HFFc6 (cell line): ENCODE measurements around the gene USP2. TPM values are rescaled to one million over a fixed set of nuclear protein-coding genes. Genes with fewer than 3 reads are reported as not detected.

Source experiments
- DNase-seq: peaks from one replicate; pipeline ENCODE4 v3.0.0-alpha.2; 2018
- H3K27ac Mint-ChIP-seq: 2 replicates; pipeline ENCODE4 v1.8.0; 2020; ENCODE audit warnings: mild to moderate bottlenecking, mixed read lengths
- H3K27me3 Mint-ChIP-seq: 2 replicates; pipeline ENCODE4 v1.8.0; 2021; ENCODE audit warnings: mild to moderate bottlenecking, moderate library complexity, mixed read lengths; ENCODE audit not compliant: insufficient read depth
- H3K36me3 Mint-ChIP-seq: 2 replicates; pipeline ENCODE4 v1.8.0; 2021; ENCODE audit warnings: low read depth, mixed read lengths
- H3K4me1 Mint-ChIP-seq: 2 replicates; pipeline ENCODE4 v1.8.0; 2020; ENCODE audit warnings: low read depth, mixed read lengths
- H3K4me3 Mint-ChIP-seq: 2 replicates; pipeline ENCODE4 v1.8.0; 2020; ENCODE audit warnings: mild to moderate bottlenecking, moderate library complexity, mixed read lengths
- H3K9me3 Mint-ChIP-seq: 2 replicates; pipeline ENCODE4 v1.8.0; 2020; ENCODE audit warnings: mild to moderate bottlenecking, mixed read lengths
- total RNA-seq, 6 experiments: library from RNA; stranded (reverse); fragmentation: NEBNext Ultra II Directional; extraction: Animal tissue kit (Norgen Biotek cat#: 25700); gene quantifications; 2 replicates in 1 of 6; 3 replicates in 5 of 6; pipeline ENCODE4 v1.2.3, GENCODE V29; 2021
- TF ChIP-seq, protein P1 (sequence below): fragments of 200-600 bp; sonication (generic); IDR thresholded peaks from 2 replicates; pipeline ENCODE4 v1.5.0; 2021; ENCODE audit warnings: antibody characterized with exemption, mild to moderate bottlenecking

USP2 gene
- total RNA-seq, 6 experiments from 2014 or later = 0.32 to 0.71 (median 0.49) TPM

DNA sequence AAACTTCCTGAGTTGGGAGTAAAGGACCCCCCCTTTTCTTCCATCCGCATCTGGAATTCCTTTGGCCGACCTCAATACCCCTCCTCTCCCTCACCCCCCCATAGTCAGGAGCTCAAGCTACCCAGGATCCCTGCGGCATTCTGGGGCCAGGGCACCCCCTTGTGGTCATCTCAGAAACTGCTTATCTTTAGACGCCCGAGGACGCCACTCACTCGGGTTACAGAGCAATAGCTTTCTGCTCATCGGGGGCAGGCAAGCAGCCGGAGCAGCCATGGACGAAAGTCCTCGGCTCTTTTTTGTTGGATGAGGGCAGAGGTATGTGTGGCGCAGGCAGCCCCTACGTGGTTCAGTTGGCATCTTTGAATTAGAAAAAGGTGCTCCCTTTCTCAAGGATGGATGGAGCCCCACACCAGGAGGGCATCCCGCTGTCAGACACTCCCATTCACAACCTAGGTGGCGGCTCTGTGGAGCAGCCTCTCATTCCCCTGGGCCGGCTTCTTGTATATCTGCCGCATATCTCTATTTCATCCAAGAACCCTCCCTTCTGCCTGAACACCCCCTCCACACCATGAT lies 43.1 kb downstream of the USP2 start:
- peaks cover 18% of the 10 kb centered on the region for H3K27me3 Mint-ChIP-seq
- peaks cover 21% of the 10 kb centered on the region; the same call in 1 of the 2 replicates for H3K36me3 Mint-ChIP-seq
- peak overlapping the region; percentile 78 for H3K4me3 Mint-ChIP-seq
- H3K9me3 Mint-ChIP-seq = no peaks in the 10 kb centered on the region
- TF ChIP-seq, protein P1, sequence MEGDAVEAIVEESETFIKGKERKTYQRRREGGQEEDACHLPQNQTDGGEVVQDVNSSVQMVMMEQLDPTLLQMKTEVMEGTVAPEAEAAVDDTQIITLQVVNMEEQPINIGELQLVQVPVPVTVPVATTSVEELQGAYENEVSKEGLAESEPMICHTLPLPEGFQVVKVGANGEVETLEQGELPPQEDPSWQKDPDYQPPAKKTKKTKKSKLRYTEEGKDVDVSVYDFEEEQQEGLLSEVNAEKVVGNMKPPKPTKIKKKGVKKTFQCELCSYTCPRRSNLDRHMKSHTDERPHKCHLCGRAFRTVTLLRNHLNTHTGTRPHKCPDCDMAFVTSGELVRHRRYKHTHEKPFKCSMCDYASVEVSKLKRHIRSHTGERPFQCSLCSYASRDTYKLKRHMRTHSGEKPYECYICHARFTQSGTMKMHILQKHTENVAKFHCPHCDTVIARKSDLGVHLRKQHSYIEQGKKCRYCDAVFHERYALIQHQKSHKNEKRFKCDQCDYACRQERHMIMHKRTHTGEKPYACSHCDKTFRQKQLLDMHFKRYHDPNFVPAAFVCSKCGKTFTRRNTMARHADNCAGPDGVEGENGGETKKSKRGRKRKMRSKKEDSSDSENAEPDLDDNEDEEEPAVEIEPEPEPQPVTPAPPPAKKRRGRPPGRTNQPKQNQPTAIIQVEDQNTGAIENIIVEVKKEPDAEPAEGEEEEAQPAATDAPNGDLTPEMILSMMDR = peak; percentile 89
- H3K4me1 Mint-ChIP-seq = peaks cover 61% of the 10 kb centered on the region
- H3K27ac Mint-ChIP-seq = peak overlapping the region; percentile 88
- DNase-seq = peak; percentile 52

DNA sequence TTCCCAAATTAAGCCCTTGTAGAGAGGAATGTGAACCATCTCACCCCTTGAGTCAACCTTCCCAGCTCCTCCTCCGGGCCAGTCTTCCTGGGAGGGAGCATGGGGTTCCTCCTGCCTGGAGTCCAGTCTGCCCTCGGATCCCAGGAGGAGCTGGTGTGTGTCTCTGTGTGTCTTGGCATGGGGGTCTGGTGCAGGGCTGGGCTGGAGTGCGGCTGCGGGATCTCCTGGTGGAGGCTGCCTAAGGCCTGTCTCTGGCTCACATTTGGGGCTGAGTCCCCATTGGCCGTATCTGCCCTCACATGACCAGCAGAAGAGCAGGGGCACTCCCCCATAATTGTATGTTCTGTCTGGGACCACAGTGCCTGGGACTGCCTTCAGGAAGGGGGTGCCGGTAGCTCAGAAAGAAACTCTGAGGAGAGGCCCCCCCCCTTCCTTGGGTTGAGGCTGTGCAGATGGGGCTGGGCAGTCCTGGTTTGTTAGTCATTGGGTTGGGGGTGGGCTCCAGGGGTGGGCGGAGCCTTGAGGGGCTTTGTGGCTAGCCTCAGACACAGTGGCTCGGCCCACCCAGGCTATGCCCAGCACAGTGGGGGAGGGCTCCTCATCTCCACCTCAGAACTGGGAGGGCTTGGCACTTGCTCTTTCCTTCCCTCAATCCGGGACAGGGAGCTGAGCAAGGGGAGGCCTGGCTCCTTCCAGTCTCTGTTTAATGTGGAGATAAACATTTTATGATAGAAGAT lies 43.7 kb downstream of the USP2 start:
- TF ChIP-seq, protein P1 = no peak
- Mint-ChIP-seq H3K4me1 (peaks cover 61% of the 10 kb centered on the region), H3K9me3 (no peaks in the 10 kb centered on the region), H3K4me3 (peak overlapping the region; percentile 78), H3K36me3 (peaks cover 21% of the 10 kb centered on the region; the same call in 1 of the 2 replicates), H3K27ac (peak overlapping the region; percentile 88), H3K27me3 (peaks cover 12% of the 10 kb centered on the region)
- peak; percentile 54 for DNase-seq

DNA sequence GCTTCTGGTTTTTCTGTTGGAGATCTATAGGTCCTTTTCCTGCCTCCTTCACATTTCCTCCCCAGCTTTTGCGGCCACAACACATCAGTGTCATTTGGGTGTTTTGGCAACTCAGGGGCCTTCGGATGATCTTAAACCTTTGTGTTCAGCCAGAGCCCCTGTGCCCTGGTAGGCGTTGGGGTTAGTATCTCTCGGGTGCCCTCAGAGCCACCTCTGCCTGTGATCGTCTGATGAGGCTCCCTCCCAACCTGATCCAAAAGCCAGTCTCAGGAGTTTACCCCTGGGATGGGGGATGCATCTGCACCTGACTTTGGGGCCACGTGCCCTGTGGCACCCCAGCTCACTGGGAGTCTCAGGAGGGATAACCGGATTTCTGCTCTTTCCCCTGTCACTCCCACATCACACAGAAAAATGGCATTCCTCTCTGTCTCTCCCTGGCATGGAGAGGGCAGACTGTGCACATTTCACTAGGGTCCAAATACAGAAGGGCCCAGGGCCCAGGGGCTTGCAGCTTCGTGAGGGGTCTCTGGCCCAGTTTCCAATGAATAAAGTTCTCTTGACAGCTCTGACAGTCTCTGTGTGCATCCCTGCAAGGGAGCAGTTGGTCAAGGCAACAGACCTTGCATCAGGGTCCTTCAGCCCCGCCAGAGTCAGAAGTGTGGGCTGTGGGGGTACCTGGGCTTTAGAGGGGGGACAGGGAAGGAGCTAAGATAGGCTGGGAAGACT lies 44.6 kb downstream of the USP2 start:
- Mint-ChIP-seq H3K9me3 (no peaks in the 10 kb centered on the region), H3K4me3 (peak overlapping the region; percentile 78), H3K4me1 (peaks cover 61% of the 10 kb centered on the region), H3K27ac (peak overlapping the region; percentile 88), H3K36me3 (peaks cover 21% of the 10 kb centered on the region; the same call in 1 of the 2 replicates), H3K27me3 (peaks cover 9% of the 10 kb centered on the region)
- TF ChIP-seq, protein P1 = no peak
- DNase-seq = no peak

DNA sequence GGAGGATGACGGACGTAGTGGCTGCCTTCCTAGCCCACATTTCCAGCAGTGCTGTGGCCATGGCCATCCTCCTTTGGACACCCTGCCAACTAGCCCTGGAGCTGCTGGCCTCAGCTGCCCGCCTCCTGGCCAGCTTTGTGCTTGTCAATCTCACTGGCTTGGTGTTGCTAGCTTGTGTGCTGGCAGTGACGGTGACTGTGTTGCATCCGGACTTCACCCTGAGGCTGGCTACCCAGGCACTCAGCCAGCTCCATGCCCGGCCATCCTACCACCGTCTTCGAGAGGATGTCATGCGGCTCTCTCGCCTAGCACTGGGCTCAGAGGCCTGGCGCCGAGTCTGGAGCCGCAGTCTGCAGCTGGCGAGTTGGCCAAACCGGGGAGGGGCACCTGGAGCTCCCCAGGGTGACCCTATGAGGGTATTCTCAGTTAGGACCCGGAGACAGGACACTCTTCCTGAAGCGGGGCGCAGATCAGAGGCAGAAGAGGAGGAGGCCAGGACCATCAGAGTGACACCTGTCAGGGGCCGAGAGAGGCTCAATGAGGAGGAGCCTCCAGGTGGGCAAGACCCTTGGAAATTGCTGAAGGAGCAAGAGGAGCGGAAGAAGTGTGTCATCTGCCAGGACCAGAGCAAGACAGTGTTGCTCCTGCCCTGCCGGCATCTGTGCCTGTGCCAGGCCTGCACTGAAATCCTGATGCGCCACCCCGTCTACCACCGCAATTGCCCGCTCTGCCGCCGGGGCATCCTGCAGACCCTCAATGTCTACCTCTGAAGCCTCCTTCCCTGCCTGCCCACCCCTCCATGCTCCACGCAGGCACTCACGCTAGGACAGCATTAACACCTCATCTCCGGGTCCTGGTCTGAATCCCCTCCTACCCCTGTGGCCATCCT lies 45.6 kb downstream of the USP2 start:
- Mint-ChIP-seq H3K27ac (peak overlapping the region; percentile 97), H3K27me3 (peaks cover 2% of the 10 kb centered on the region), H3K4me3 (peak overlapping the region; percentile 97), H3K4me1 (peaks cover 57% of the 10 kb centered on the region), H3K9me3 (no peaks in the 10 kb centered on the region), H3K36me3 (peaks cover 21% of the 10 kb centered on the region; the same call in 1 of the 2 replicates)
- DNase-seq = no peak
- TF ChIP-seq, protein P1 = no peak
